CD4-positive, alpha-beta T cell treated with Interleukin-15 for 1 hour (primary cell): ENCODE results near the gene GRIA3.

Experiments used
- DNase-seq: peaks from one replicate; pipeline ENCODE4 v3.0.0-alpha.2; 2020

GRIA3 gene

GRCh38 chrX:123184219-123184865 is at the start of gene GRIA3:
Gene GRIA3 (plus strand): TSS chrX:123184278. CDS start chrX:123184536, 258 bp downstream.
- no peak for DNase-seq

- no peak for DNase-seq
These were observed 45.6 kb upstream of the GRIA3 start for GRCh38 chrX:123138473-123138872.

GRCh38 chrX:123140454-123140853 is 43.6 kb upstream of the GRIA3 start:
- DNase-seq, result no peak

GRCh38 chrX:123140904-123141303 is 43.2 kb upstream of the GRIA3 start:
- no peak for DNase-seq

- no peak for DNase-seq
These were observed 30.2 kb upstream of the GRIA3 start for GRCh38 chrX:123153846-123154335.

GRCh38 chrX:123155327-123155726 is 28.8 kb upstream of the GRIA3 start:
- DNase-seq, result no peak

- no peak for DNase-seq
These were observed 26.5 kb upstream of the GRIA3 start for GRCh38 chrX:123157586-123157985.

GRCh38 chrX:123159403-123159802 is 24.7 kb upstream of the GRIA3 start:
- no peak for DNase-seq

GRCh38 chrX:123167621-123168020 is 16.5 kb upstream of the GRIA3 start:
- DNase-seq, result no peak

GRCh38 chrX:123169247-123169901 is 14.7 kb upstream of the GRIA3 start:
- DNase-seq, result no peak

GRCh38 chrX:123170546-123170945 is 13.5 kb upstream of the GRIA3 start:
- DNase-seq, result no peak

GRCh38 chrX:123171781-123172180 is 12.3 kb upstream of the GRIA3 start:
- no peak for DNase-seq

GRCh38 chrX:123172869-123173268 is 11.2 kb upstream of the GRIA3 start:
- DNase-seq, result no peak

GRCh38 chrX:123173833-123174232 is 10.2 kb upstream of the GRIA3 start:
- DNase-seq, result no peak

- DNase-seq, result no peak
These were observed 8.5 kb upstream of the GRIA3 start for GRCh38 chrX:123175366-123176122.

- DNase-seq, result no peak
These were observed 2.7 kb upstream of the GRIA3 start for GRCh38 chrX:123181233-123181914.

- DNase-seq, result no peak
These were observed 793 bp downstream of the GRIA3 start for GRCh38 chrX:123184866-123185276.

GRCh38 chrX:123185721-123186120 is 1.6 kb downstream of the GRIA3 start:
- DNase-seq, result no peak

- DNase-seq, result no peak
These were observed 2.7 kb downstream of the GRIA3 start for GRCh38 chrX:123186801-123187200.

GRCh38 chrX:123188081-123188480 is 4.0 kb downstream of the GRIA3 start:
- no peak for DNase-seq

GRCh38 chrX:123189338-123189737 is 5.3 kb downstream of the GRIA3 start:
- DNase-seq, result no peak

- no peak for DNase-seq
These were observed 6.0 kb downstream of the GRIA3 start for GRCh38 chrX:123190096-123190495.

- DNase-seq, result no peak
These were observed 9.0 kb downstream of the GRIA3 start for GRCh38 chrX:123193101-123193500.
